Testis (tissue), 3 donors: ENCODE measurements around the gene SMIM44. TPM values are rescaled to one million over a fixed set of nuclear protein-coding genes. Genes with fewer than 3 reads are reported as not detected.

Experiments used
- DNase-seq: peaks from one replicate; pipeline ENCODE4 v3.0.0-alpha.2; 2019
- H3K27ac ChIP-seq, 2 donors: fragments of 200-600 bp; sonication (generic); one replicate each; pipeline ENCODE4 v1.5.1; 2019
- H3K27me3 ChIP-seq: fragments of 200-600 bp; sonication (generic); one replicate; pipeline ENCODE4 v1.5.1; 2019
- H3K36me3 ChIP-seq: fragments of 200-600 bp; sonication (generic); one replicate; pipeline ENCODE4 v1.5.1; 2017; ENCODE audit warnings: low read depth; ENCODE audit errors: missing control alignments
- H3K4me1 ChIP-seq: fragments of 200-600 bp; sonication (generic); one replicate; pipeline ENCODE4 v1.5.1; 2019
- H3K4me3 ChIP-seq, 2 donors: fragments of 200-600 bp; sonication (generic); one replicate each; pipeline ENCODE4 v1.5.1; 2017 to 2019
- H3K9me3 ChIP-seq: fragments of 200-600 bp; sonication (generic); one replicate; pipeline ENCODE4 v1.5.1; 2017
- POLR2A ChIP-seq: fragments of 450-650 bp; IDR thresholded peaks from one replicate; pipeline ENCODE4 v1.6.1; 2017; ENCODE audit warnings: antibody characterized with exemption, mild to moderate bottlenecking, moderate library complexity
- WGBS, 2 donors: methylation state at CpG; one replicate each; pipeline ENCODE4 v1.1.5; 2018; 5-methylcytosine and 5-hydroxymethylcytosine counted together
- intact Hi-C: fragments of 100-400 bp; cut with DNase I; formaldehyde crosslinking; loops from one replicate; pipeline ENCODE4 v1.15.1; 2023; ENCODE audit warnings: low total_unique reads
- polyA plus RNA-seq: library from polyadenylated mRNA; stranded (reverse); fragments of 350-450 nt; fragmentation: Illumina TruSeq; extraction: RNeasy Lipid Tissue Mini Kit (QIAGEN cat#74804); gene quantifications from one replicate; pipeline ENCODE4 v1.2.3, GENCODE V29; 2014; ENCODE audit warnings: low read depth, low replicate concordance; ENCODE audit not compliant: insufficient read depth
- total RNA-seq, 2 donors: library from RNA; depleted of rRNA; stranded (reverse); fragments of >200 nt; gene quantifications; one replicate each; pipeline ENCODE4 v1.2.3, GENCODE V29; 2016
- TF ChIP-seq, protein P1 (sequence below), 3 experiments: fragments of 450-650 bp in 2 of 3; fragments of 200-600 bp in 1 of 3; sonication (generic) in 1 of 3; IDR thresholded peaks; one replicate each; pipeline ENCODE4 v1.5.1; 2016 to 2019; ENCODE audit warnings: antibody characterized with exemption in 3 of 3, mild to moderate bottlenecking in 2 of 3, moderate library complexity in 1 of 3

SMIM44 gene
- total and polyA plus RNA-seq, 3 donors from 2014 or later, result not detected

DNA sequence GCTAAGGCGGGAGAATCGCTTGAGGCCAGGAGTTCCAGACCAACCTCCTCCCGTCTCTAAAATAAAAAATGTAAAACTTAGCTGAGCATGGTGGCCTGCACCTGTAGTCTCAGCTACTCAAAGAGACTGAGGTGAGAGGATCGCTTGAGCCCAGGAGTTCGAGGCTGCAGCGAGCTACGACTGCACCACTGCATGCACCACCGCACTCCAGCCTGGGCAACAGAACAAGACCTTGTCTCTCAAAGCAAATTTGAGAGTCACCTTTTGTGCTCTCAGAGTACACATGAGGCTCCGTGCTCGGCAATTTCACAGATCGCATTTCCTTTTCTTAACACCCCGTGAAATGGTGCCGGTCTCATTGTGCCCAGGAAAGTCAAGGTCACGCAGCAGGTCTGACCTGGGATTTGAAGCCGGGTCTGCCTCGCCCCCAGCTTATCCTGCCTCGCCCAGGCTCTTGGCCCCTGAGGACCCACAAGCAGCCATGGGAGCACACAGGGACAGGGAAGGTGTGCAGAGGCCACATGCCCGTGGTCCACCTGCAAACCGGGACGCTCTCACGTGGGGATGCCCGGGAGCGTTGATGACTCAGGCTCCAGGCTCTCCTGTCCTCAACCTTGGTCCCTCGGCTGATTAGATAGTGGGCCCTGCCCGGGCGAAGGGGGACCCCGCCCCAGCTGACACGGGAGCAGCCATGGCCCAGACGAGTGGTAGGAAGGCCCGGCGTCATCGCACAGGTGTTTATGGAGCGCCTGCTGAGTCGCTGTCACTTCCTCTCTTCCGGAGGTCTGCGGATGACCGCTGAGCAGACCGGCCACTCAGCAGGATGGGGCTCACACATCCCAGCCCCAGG lies 1.8 kb downstream of the SMIM44 start:
- no peaks in the 10 kb centered on the region for H3K27me3 ChIP-seq
- no peaks in the 10 kb centered on the region for H3K36me3 ChIP-seq
- H3K4me3 ChIP-seq, result no peak overlapping the region
- WGBS, 2 donors, result 56 to 58% methylated on average over 37 to 38 of the region's 38 CpGs
- DNase-seq, result no peak
- no peak overlapping the region for H3K27ac ChIP-seq
- intact Hi-C loops, result no loop called here
- no peak for TF ChIP-seq POLR2A
- TF ChIP-seq, protein P1, sequence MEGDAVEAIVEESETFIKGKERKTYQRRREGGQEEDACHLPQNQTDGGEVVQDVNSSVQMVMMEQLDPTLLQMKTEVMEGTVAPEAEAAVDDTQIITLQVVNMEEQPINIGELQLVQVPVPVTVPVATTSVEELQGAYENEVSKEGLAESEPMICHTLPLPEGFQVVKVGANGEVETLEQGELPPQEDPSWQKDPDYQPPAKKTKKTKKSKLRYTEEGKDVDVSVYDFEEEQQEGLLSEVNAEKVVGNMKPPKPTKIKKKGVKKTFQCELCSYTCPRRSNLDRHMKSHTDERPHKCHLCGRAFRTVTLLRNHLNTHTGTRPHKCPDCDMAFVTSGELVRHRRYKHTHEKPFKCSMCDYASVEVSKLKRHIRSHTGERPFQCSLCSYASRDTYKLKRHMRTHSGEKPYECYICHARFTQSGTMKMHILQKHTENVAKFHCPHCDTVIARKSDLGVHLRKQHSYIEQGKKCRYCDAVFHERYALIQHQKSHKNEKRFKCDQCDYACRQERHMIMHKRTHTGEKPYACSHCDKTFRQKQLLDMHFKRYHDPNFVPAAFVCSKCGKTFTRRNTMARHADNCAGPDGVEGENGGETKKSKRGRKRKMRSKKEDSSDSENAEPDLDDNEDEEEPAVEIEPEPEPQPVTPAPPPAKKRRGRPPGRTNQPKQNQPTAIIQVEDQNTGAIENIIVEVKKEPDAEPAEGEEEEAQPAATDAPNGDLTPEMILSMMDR (IDR thresholded peaks at IDR 0.05), result no peak
- no peaks in the 10 kb centered on the region for H3K9me3 ChIP-seq
- H3K4me1 ChIP-seq, result no peaks in the 10 kb centered on the region

DNA sequence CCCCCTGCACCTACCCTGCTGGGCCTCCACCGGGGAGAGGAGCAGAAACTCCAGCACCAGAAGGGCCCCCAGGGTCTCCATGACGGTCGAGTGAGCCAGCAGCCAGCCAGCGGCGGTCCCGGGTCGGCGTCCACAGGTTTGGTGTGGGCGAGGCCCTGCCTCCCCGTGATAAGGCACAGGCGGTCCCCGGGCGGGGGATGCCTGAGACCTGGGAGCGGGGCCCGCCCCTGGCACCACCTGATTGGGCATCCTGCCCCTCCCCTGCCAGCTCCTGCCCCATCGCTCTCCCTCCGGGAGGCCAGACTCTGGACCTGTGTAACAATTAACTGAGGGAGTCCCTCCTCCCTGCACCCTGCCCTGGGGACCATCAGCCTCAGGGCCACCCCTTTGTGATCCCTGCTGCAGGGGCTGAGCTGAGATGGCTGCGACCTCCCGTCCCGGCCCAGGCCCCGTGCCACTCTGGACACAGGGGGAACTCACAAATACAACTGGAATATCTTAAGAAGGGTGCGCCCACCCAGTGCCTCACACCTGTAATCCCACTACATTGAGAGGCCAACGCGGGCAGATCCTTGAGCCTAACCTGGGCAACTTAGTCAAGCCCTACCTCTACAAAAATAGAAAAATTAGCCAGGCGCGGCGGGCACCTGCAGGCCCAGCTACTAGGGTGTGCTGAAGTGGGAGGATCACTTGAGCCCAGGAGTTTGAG lies 2.7 kb downstream of the SMIM44 start, which contains the start of gene SMIM24:
Gene SMIM24 (minus strand): TSS at position 143 of the 709 bp plus-strand sequence. CDS start 62 bp downstream, at position 81.
- Histone ChIP-seq H3K4me3 (no peak within 1 kb of the TSS), H3K27me3 (no peaks in the 10 kb centered on the region), H3K9me3 (no peaks in the 10 kb centered on the region), H3K36me3 (no peaks in the 10 kb centered on the region), H3K4me1 (no peaks in the 10 kb centered on the region), H3K27ac (no peak within 1 kb of the TSS)
- TF ChIP-seq, protein P1 (IDR thresholded peaks at IDR 0.05), result no peak
- TF ChIP-seq POLR2A, result no peak
- WGBS, 2 donors, result 42% methylated on average over 10 to 20 of the region's 27 CpGs
- no peak for DNase-seq
- intact Hi-C loops, result no loop called here

DNA sequence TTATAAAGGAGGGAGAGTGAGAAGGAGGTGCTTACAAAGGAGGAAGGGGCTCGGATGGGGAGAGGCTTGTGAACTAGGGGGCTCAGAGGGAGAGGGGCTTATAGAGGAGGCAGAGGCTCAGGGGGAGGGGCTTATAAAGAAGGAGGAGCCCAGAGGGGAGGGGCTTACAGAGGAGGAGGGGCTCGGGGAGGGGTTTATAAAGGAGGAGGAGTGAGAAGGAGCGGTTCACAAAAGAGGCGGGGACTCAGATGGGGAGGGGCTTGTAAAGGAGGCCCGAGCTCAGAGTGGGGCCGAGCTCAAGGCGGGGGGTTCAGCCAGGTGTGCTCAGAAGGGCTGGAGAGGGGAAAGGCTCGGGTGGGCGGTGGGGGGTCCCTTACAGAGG lies 3.4 kb downstream of the SMIM44 start:
- intact Hi-C loops, result no loop called here
- Histone ChIP-seq H3K4me3 (no peak overlapping the region), H3K27ac (no peak overlapping the region), H3K36me3 (no peaks in the 10 kb centered on the region), H3K9me3 (no peaks in the 10 kb centered on the region), H3K4me1 (no peaks in the 10 kb centered on the region), H3K27me3 (no peaks in the 10 kb centered on the region)
- 19 to 39% methylated on average over 9 of the region's 9 CpGs for WGBS, 2 donors
- DNase-seq, result no peak
- TF ChIP-seq POLR2A, result no peak
- TF ChIP-seq, protein P1 (IDR thresholded peaks at IDR 0.05), result no peak

DNA sequence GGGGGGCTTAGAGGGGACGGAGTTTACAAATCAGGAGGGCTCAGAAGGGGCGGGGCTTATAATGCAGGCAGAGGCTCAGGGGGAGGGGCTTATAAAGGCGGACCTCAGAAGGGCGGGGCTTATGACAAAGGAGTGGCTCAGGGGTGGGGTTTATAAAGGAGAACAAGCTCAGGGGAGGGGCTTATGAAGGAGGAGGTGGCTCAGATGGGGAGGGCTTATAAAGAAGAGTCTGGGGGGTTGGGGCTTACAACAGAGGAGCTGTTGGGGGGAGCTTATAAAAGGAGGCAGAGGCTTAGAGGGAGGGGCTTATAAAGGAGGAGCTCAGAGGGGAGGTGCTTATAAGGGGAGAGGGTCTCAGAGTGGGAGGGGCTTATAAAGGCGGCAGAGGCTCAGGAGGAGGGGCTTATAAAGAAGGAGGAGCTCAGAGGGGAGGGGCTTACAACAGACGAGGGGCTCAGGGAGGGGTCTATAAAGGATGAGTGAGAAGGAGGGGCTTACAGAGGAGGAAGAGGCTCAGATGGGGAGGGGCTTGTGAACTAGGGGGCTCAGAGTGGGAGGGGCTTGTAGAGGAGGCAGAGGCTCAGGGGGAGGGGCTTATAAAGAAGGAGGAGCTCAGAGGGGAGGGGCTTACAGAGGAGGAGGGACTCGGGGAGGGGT lies 3.9 kb downstream of the SMIM44 start:
- TF ChIP-seq POLR2A, result no peak
- TF ChIP-seq, protein P1 (IDR thresholded peaks at IDR 0.05), result no peak

More for the DNA sequence above, 3.9 kb downstream of the SMIM44 start:
- Histone ChIP-seq H3K27ac (no peak overlapping the region), H3K27me3 (no peaks in the 10 kb centered on the region), H3K9me3 (no peaks in the 10 kb centered on the region), H3K36me3 (no peaks in the 10 kb centered on the region), H3K4me3 (no peak overlapping the region), H3K4me1 (no peaks in the 10 kb centered on the region)
- peak; percentile 74 for DNase-seq
- intact Hi-C loops, result no loop called here
- 32 to 38% methylated on average over 7 of the region's 7 CpGs for WGBS, 2 donors
